NCI-H2081 (cell line): ENCODE measurements around the gene LRFN2.

Source experiments
- DNase-seq, 2 experiments: peaks; one replicate each; lab custom pipeline; 2025; lab: John Stamatoyannopoulos, UW

LRFN2 gene

DNA sequence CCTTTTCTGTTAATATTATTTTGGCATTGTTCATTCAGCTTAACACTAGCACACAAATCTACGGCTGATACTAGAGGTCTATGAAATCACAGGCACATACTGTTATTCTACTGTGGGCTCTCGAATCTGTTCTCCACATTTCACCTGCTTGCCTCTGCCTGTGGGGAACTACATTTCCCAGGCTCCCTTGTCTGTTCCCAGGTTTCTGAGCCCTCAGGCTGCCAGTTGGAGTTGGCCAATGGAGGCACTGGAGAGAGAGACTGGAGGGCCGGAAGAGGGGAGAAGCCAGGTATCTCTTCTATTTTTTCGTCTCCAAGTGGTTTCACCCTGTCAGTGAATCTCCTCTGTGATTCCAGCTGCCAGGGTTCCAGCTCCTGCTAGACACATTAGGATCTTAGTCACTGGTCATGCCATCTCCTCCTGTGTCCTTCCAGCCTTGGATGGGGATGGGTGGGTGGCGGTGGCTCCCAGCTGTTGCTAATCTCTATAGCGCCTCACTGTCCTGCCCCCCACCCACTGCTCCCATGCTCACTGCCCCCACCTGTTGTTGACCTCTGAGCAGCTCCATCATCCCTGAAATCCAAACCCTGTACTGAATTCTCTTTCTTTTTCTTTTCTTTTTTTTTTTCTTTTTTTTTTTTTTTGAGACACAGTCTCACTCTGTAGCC, 188.2 kb downstream of the LRFN2 start:
- no peak for DNase-seq

DNA sequence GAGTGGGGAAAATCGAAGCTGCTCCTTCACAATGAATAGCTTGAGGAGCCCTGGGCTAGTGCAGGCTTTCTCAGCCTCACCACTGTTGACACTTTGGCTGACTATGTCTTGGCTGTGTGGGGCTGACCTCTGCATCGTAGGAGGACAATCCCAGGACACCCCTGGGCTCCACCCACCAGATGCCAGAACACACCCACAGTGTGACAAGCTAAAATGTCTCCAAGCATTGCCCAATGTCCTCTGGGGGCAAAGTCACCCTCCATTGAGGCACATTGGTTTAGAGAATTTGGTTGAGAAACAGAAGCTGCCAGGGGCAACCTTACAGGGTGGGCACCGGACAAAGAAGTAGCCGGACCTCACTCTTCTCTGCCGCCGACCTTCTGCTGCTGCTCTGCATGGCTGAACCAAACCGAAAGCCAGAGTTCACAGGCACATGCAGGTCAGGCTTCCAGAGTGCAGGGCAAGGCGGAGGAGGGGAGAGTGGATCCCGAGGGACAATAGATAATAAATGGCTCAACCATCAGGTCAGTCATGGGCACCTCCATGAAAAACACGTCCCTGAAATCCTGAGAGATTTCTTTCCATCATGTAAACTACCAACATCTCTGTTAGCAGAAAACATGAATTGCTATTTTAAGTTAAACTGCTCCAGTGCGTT, 189.0 kb downstream of the LRFN2 start:
- no peak for DNase-seq

DNA sequence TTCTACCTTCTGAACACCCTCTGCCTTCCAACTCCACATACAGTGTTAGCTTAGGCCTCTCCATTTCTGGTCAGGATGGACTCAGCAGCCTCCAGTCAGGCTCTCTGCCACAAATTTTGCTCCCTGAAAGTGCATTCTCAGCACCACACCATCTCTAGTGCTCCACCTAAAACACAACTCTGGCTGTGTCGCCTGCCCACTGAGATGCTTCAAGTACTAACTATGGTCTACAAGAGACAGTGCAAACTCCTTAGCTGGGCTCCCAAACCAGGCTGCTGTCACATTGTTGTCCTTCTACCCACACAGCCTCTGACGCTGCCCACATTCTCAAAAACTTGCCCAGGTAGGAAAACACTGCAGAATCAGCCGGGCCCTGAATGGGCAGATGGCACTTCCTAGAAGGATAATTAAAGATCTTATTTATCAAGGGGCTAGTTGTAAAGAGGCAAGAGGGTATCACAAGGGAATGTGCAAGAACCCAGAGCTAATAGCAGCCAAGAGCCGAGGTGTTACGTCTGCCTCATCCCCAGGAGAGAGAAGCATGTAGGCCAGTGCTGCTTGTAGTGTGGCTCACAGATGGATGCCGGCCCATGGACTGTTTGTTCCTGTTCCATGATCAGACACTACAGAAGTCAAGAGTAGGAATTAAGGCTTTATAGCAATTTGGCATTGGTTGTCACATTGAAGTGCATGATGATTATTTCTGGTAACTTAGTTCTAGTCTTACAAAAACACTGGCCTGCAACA, 189.7 kb downstream of the LRFN2 start:
- DNase-seq: no peak

DNA sequence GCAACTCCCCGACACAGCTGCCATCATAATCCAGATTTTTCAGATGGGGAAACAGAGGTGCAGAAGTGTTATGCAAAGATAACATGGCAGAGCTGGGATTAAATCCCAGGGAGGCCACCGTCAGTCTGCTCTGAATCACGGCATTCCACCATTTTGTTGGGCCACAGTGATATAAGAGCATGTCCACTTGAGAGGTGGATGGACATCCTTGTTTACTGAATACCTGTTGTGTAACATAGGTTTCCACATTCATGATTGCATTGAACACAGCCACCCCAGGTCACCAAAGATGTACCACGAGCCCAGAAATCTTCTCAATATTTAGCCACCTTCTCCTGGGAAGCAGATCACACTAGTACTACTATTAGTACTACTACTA, 191.5 kb downstream of the LRFN2 start:
- no peak for DNase-seq

DNA sequence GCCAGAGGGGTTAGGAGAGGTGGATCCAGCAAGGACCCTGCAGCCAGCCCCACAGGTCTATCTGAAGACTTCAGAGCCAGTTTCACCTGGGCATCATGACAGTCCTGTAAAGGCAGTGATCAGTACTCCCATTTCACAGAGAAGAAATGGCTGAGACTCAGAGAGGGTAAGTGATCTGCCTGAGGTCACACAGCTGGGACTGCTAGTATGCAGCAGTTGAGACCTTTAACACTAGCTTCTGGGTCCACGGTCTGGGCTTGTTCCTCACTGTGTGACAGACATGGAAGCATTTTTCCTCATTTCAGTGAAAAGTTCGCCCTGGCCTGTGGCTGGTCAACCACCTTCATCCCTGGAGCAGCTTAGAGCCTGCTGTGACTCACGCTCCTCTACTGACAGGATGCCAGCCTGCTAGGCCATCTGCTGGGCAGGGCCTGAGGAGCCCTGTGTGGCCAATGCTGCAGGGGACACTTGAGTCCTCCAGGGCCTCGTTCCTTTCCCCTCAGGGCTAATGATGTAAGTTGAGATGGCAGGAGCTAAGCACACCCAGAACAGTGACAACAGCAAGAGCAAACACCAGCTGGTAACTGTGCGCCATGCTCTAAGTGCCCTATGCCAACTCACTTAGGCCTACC, 192.0 kb downstream of the LRFN2 start:
- peak; percentile 10 to 56 for DNase-seq

DNA sequence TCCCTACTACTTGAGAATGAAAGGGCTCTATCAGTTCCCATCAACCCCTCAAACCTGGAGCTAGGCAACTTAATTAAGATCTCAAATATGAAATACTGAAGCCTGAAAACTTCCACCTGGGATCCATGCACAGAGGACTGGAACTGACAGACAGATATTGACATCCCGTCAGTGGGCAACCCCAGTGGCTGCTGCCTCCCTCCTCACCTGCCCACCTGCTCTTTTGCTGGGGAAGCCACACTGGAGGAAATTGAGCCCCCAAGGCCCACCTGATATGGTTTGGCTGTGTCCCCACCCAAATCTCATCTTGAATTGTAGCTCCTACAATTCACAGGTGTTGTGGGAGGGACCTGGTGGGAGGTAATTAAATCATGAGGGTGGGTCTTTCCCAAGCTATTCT, 192.8 kb downstream of the LRFN2 start:
- DNase-seq: no peak

DNA sequence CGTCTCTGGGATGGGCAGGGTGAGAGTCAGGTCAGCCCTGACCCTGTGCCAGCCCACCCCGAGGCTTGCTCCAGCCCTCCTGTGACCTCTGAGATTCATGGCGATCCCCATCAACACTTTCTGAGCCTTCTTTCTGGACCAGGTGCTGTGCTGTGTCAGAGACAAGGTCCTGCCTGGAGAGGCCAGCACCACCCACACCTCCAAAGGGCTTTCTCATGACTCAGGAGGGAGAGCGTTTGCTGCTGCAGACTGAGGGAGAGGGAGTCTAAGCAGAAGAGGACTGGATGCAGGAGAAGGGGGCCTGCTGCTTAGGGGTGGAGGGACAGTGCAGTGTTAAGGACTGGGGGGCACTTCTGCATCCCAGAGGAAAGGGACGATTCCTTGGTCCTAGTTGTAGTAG, 193.5 kb downstream of the LRFN2 start:
- DNase-seq: no peak

DNA sequence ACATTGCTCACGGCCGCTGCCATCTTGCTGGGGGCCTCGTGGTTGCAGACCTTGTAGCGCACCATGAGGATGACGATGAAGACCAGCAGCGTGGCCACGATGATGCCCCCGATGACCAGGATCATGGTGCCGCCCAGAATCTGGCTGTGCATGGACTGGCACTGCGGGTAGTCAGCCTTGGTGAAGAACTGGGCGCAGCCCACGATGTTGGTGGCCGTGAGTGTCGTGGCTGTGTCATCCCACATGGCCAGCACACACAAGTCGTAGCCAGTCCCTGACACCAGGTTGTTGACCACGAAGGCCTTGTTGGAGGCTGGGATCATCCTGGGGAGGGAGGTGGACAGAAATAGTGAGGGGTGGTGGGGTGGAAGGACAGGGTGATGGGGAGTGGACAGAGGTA, 194.6 kb downstream of the LRFN2 start:
- no peak for DNase-seq

DNA sequence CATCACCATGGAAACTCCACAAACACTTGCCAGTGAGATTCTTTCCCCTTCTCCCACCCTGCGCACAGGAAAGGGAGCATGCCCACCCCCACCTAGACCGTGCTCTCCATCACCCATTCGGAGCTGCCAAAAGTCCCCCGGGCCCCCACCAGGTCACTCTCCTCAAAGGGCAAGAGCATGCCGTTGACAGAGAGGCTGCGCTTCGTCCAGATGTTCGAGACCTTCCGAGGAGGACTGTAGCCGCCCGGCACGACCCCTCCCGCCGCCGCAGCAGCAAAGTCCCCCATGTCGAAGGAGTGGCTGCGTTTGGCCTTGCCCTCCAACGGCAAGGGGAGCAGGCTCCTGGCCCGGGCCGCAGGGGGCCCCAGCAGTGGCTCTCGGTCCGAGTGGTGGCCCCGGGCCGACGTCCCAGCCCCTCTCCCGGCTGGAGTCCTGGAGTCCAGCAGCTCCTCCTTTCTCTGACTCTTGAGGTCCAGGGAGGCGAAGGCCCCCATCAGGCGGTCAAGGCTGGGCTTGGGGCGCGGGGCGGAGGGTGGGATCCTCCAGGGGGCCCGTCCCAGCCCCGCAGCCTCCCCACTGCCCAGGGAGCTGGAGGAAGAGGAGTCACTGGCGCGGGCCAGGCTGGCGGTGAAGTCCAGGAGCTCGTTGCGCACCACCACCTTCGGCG, 195.2 kb downstream of the LRFN2 start:
- no peak for DNase-seq

DNA sequence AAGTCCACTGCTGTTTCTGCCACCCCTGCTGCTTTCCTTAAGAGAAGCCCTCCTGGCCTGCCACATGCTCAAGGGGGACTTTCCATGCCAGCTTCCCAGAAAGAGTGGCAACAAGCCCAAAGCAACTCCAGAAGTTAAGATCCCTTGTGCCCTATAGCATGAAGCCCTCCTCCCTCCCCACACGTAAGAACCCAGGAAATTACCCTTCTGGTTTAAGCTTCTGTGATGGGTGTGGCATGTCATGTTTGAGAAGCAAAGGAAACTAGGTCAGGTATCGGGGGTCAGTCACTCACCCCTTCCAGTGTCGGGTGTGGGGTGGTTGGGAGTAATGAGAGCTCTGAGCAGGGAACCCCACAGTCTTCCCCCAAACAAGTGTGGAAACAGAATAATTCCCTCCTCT, 196.1 kb downstream of the LRFN2 start:
- no peak for DNase-seq

DNA sequence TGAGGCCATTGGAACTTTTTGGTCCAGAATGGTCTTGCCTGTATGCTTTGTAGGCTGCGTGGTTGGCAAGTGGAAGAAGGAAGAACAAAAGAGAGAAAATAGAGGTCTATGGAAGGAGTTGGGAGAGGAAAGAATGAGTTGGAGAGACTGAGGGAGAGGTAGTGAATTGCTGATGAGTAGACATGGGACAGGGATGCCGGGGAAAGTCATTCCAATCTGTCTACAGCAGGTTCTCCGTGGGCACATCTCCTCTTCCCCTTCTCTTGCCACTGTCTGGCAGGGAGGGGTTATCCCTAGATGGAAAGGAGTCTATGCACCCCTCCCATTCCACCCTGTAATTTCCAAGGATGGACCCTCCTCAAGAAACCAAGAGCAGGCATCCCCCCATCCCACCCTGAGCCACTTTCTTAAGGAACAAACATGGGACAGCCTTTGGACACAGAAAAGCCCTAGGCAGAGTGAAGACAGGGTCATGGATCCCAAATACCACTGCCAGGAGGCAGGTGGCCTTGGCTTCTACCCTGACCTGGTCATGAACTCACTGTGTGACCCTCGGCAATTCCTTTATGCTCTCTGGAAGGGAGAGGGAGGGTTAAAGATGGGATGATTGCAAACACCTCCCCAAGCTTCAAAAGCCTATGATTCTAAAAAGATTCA, 196.9 kb downstream of the LRFN2 start:
- no peak for DNase-seq

DNA sequence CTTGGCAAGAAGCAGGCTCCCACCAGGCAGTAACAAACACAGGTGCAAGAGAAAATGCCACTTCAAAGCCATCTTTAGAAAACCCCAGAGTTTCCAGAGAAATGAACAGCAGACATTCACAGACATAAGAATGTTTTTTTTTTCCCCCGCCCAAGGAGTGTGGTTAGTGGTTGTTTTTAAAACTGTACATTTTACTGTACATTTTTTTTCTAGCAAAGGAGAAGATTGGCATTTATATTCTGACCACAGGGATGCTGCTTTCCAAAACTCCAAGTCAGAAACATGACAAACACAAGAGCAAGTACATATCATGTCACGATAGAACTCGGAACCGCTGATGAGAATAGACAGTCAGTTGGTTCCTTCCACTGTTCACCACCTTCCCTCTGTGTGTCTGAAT, 197.9 kb downstream of the LRFN2 start:
- DNase-seq: no peak

DNA sequence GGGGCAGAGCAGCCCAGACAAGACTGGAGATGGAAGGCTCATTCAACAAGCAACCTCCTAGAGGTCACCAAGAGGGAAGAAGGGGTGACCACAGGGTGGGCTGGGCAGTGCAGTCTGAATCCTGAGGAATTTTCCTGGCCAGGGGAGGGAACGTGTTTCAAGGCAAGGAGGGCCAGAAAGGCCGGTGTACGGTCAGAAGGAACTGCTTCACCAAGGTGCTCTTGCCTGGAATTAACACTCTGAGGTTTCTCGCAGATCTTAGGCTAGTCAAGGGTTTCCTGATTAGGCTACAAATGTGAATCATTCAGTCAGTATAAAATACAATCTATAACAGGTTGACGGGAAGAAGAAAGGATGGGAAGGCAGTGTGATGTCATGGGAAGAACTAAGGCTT, 199.3 kb downstream of the LRFN2 start:
- no peak for DNase-seq

DNA sequence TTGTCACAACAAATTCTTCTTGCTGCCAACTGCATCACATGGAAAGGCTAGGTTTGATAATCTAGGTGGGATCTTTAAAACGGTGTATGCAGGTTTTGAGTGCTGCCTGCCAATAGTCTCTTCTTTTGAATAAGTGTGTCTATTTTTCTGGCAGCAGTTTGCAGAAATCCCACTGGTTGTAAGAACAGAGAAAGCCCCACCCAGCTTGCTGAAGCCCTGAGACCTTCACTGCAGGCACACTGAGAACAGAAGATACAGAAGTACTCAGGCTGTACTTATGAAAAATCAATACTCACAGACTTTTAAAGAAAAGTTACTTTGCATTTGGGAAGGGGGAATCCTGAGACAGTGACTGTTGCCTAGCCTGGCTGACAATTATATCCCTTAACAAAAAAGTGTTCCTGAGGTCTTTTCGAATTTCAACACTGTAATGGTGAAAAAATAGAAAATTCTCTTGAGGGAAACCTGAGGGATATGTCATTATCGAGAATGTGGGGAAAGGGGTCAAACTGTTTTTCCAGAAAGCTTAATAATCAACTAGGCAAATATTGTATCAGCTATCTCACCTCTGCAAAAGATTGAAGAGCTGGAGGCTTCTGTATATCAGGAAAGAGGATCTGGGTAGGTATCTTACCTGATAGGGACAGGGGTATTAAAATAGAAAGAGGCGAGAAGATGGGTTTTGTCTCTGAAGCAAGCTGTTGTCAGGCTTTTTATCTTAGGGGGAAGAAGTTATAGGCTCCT, 199.9 kb downstream of the LRFN2 start:
- DNase-seq: no peak

DNA sequence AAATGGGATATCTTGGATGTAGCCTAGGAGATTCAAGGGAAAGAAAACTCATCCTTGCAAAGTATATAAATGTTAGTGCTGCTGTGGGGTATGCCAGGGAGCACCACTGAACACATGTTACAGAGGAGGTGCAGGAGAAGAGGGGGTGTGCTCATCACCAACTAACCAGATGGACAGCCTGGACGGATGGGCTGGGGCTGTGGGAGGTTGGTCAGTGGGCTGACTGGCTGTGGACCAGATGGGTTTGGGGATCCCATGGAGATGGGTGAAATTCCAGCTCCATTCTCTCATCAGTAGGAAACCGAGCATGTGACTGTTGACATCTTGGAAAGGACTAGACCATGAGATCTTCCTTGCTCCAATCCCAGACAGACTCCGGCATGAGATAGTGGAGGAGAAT, 201.0 kb downstream of the LRFN2 start:
- no peak for DNase-seq

DNA sequence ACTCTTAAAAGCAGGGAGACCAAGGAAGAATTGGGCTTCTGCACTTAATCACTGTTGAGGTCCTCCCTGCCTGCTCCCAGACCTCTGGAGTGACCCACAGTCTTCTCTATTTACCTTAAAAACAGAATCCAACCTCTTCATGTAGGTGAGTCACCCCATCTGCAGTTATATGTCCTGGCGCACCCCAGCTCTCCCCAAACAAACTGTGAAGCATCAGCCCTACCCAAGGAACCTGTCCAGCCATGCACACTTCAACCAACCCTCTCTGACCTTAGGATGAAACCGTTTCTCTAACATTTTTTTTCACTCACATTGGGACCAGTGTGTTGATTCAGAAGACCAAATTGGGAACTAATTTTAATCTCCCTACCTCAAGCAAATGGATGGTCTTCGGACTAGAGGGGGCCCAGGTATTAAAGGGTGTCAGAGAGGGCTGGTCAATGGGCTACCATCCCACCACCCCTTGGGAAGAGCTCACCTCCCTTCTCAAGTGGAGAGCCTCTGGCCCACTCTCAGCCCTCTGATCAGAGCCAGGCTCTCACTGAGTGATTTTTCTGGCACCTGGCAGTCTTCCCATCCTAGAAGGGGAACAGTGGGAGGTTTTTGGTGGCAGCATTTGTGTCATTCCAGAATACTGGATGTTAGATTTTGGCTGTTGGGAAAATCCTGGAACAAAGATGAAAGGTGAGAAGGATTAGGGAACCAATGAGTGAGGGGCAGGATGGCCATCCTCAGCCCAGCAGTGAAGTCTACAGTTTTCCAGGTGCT, 203.6 kb downstream of the LRFN2 start:
- no peak for DNase-seq

DNA sequence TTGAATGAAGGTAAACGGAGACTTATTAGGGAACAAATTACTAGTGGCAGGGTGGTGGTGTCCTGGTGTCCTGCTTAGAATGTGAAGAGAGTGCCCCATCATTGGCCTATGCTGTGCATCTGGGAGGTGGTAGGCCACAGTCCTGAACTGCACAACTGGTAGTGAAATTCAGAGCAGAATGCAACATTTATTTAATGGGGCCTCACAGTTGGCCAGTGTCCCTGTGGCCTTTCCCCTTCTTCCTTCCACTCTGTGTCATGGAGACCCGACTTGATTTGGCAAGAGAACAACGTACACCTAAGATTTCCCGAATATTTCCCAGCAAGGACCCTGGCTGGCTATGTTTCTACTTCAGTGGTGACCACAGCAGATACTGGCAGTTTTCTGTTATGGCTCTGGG, 206.9 kb downstream of the LRFN2 start:
- no peak for DNase-seq

DNA sequence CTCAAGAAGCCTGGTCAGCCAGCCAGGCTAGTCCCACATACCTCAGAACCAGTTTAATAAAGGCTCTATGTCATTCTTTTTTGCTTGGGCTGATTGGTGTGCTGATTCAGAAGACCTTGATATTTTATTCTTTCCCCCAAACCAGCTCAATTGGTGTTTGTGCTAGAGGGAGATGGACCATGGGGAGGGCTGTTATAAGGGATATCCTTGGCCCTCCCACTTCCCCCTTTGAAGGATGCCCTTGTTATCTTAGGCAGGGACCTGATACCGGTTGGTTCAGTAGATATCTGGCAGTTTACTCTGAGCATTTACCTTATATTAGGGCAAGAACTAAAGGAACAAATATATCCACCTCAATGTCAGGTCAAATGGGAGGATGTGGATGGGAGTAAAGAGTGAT, 207.4 kb downstream of the LRFN2 start:
- DNase-seq: no peak

DNA sequence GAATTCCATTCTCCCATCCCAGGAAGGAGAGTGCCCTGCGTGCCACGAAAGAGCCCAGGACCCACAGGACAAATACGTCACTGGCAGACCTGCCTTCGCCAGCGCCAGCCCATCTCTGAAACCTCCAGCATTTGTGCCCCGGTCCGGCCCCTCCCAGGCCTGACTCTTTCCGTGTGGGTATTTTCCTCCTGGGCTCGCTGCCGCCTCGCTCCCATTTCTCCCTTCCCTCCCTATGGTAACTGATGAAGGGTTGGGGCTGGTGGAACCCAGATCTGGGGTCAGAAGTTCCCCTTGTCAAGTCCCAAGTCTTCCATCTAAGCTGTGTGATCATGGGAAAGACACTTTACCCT, 208.5 kb downstream of the LRFN2 start:
- no peak for DNase-seq

DNA sequence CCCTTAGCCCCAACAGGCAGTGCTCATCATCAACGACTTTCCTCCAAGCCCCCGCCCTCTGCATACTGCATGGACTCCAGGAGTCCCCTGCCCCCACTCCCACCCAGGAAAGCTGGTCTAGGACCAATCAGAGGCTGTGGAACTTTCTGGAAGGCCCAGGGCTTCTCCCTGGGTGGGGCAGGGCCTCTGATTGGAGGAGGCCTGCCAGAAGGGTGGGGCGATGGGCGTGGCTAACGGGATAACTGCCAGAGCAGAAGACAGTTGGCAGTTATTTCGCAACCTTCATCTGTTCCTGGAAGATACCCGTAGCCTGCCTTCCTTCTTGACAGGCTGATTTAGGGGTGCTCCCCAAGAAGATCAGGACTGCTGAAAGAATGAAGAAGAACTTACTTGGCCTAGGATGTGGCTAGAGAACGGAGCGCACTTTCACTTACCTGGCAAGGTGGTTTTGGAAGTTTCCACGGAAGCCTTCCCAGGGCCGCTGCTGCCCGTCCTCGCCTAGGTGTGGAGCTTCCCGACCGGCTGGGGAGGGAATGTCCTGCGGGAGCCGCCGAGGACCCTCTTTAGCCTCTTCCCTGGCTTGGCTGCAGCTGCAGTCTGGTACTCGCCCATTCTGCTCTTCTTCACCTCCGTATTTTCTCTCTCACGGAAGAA, 209.0 kb downstream of the LRFN2 start:
- no peak for DNase-seq
